Heart right ventricle (tissue), 16 donors: Measurements from ENCODE around the gene HRH3. TPM values are rescaled to one million over a fixed set of nuclear protein-coding genes. Genes with fewer than 3 reads are reported as not detected.

Source experiments
- ATAC-seq, 8 donors: fragments of 200-7000 bp; cut with Tn5 transposase; one replicate each; pipeline ENCODE4 v1.9.1; 2020; ENCODE audit warnings: mild to moderate bottlenecking in 8 of 8, moderate library complexity in 8 of 8, moderate number of reproducible peaks in 1 of 8
- DNase-seq, 2 donors: peaks; one replicate each; pipeline ENCODE4 v3.0.0-alpha.2; 2020
- H3K27ac ChIP-seq, 10 donors: fragments of 200-600 bp; sonication (generic) in 2 of 10; one replicate each; pipeline versions ENCODE4 v1.5.0 to v1.8.0; 2020 to 2022; ENCODE audit warnings: mild to moderate bottlenecking in 3 of 10
- H3K27me3 ChIP-seq, 7 donors: fragments of 200-600 bp; one replicate each; pipeline ENCODE4 v1.8.0; 2021 to 2022; ENCODE audit warnings: mild to moderate bottlenecking in 2 of 7
- H3K36me3 ChIP-seq, 9 donors: fragments of 200-600 bp; sonication (generic) in 1 of 9; one replicate each; pipeline versions ENCODE4 v1.5.0 to v1.8.0; 2020 to 2022; ENCODE audit warnings: mild to moderate bottlenecking in 2 of 9
- H3K4me1 ChIP-seq, 9 donors: fragments of 200-600 bp; sonication (generic) in 1 of 9; one replicate each; pipeline versions ENCODE4 v1.5.0 to v1.8.0; 2020 to 2022; ENCODE audit warnings: mild to moderate bottlenecking in 4 of 9
- H3K4me3 ChIP-seq, 10 donors: fragments of 200-600 bp; sonication (generic) in 2 of 10; one replicate each; pipeline versions ENCODE4 v1.5.0 to v1.8.0; 2020 to 2022; ENCODE audit warnings: mild to moderate bottlenecking in 7 of 10, moderate library complexity in 2 of 10
- H3K9me3 ChIP-seq, 11 donors: fragments of 200-600 bp in 10 of 11; sonication (generic) in 2 of 11; one replicate each; pipeline versions ENCODE4 v1.5.0 to v1.8.0; 2013 to 2022; ENCODE audit warnings: mild to moderate bottlenecking in 2 of 11, control low read depth in 1 of 11, moderate library complexity in 1 of 11
- CTCF ChIP-seq, 9 donors: fragments of 200-600 bp; sonication (generic) in 2 of 9; IDR thresholded peaks; one replicate each; pipeline versions ENCODE4 v1.5.0 to v1.8.0; 2021 to 2022; ENCODE audit warnings: antibody characterized with exemption in 9 of 9, mild to moderate bottlenecking in 5 of 9, moderate library complexity in 1 of 9
- WGBS, 2 donors: extraction: QIAGEN DNeasy Blood & Tissue Kit; methylation state at CpG; one replicate each; pipeline ENCODE4 v1.1.7; 2013; ENCODE audit warnings: inconsistent platforms in 1 of 2; 5-methylcytosine and 5-hydroxymethylcytosine counted together
- intact Hi-C, 10 donors: fragments of 100-400 bp; cut with DNase I; formaldehyde crosslinking; loops; one replicate each; pipeline versions ENCODE4 v1.11.1 to v1.14.2; 2022
- polyA plus RNA-seq, 2 donors: library from polyadenylated mRNA; stranded (reverse); fragments of 200-250 nt; gene quantifications; one replicate each; pipeline ENCODE4 v1.2.3, GENCODE V29; 2013
- total RNA-seq, 10 donors: library from RNA; stranded (reverse); fragmentation: NEBNext Ultra II Directional in 3 of 10; extraction: Animal tissue kit (Norgen Biotek cat#: 25700) in 3 of 10; gene quantifications; one replicate each; pipeline versions ENCODE4 v1.2.1 to v1.2.4, GENCODE V29; 2021 to 2023
- donor health status: Arrhythmogenic right ventricular cardiomyopathy.
- donor health status: ischemic (EF 13 %, LVEDD 7.1; RV severe dilation, severe dysfunction).
- donor health status: healthy with polysubstance abuse.
- donor health status: DM: no; HTN: yes; CAD: no.
- donor health status: DM: no; HTN: no; CAD: no.
- donor health status: ischemic (EF 25% LVEDD 6.9; RV normal size, moderate dysfunction).
- donor health status: ischemic (EF 25% LVEDD 5.7; RV mildly dilated, moderate dysfunction).
- donor health status: healthy.
- donor health status: DM: yes; HTN: yes; CAD: no.
- donor health status: Ischemic cardiomyopathy.
- donor health status: ischemic (EF 35%, LVEDD 5.7; RV mildly dilated, moderate dysfunction).
- donor health status: nonischemic (EF 11% LVEDD 7.7; RV severe dilation, severe dysfunction).
- donor health status: DM: yes; HTN: yes; CAD: no.
- donor health status: PGD.
- donor health status: ischemic (EF 29% LVEDD 5.4; RV normal size, mild dysfunction).
- donor health status: nonischemic (EF 23%, LVEDD 6.1; RV moderate dilation, normal function).

HRH3 gene
- total and polyA plus RNA-seq, 12 donors, result not detected

DNA sequence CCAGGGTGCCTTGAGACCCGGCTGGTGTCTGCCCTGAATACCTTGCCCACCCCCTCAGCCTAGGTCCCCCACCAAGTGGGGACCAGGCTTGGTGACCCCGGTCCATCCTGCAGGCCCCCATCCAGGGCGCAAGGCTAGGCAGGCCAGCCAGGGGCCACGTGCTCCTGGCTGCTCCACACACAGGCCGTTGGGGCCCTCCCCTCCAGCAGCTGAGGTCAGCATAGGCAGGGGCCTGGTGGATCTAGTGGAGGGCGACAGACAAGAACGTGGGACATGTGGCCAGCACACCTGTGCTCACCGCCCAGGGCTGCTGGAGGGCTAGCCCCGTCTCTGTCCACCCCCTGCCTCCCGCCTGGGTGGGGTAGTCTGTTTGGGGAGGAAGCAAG lies 7.5 kb upstream of the HRH3 start:
- ATAC-seq, result peak in 2 of 8 donors; percentile 11 to 15
- intact Hi-C loops, result no loop called here
- H3K4me3 ChIP-seq, result no peak overlapping the region
- H3K36me3 ChIP-seq, result no peaks in the 10 kb centered on the region
- peaks cover 0 to 3% (median 0%) of the 10 kb centered on the region in 9 donors for H3K4me1 ChIP-seq
- no peak for TF ChIP-seq CTCF (IDR thresholded peaks at IDR 0.05)
- H3K9me3 ChIP-seq, result no peaks in the 10 kb centered on the region
- no peak for DNase-seq
- H3K27me3 ChIP-seq, result peaks cover 2 to 43% (median 26%) of the 10 kb centered on the region in 7 donors
- H3K27ac ChIP-seq, result no peak overlapping the region
- WGBS, 2 donors, result 63 to 67% methylated on average over 10 of the region's 10 CpGs

- Histone ChIP-seq H3K4me3 (no peak overlapping the region), H3K36me3 (no peaks in the 10 kb centered on the region), H3K4me1 (peaks cover 0 to 3% (median 0%) of the 10 kb centered on the region in 9 donors), H3K9me3 (no peaks in the 10 kb centered on the region), H3K27me3 (peaks cover 8 to 49% (median 32%) of the 10 kb centered on the region in 7 donors), H3K27ac (no peak overlapping the region)
- WGBS, 2 donors, result 71 to 72% methylated on average over 24 of the region's 24 CpGs
- no peak for DNase-seq
- no peak for ATAC-seq
- TF ChIP-seq CTCF (IDR thresholded peaks at IDR 0.05), result no peak
- intact Hi-C loops, result no loop called here
These were observed 6.9 kb upstream of the HRH3 start for GRCh38 chr20:62226707-62227590.

DNA sequence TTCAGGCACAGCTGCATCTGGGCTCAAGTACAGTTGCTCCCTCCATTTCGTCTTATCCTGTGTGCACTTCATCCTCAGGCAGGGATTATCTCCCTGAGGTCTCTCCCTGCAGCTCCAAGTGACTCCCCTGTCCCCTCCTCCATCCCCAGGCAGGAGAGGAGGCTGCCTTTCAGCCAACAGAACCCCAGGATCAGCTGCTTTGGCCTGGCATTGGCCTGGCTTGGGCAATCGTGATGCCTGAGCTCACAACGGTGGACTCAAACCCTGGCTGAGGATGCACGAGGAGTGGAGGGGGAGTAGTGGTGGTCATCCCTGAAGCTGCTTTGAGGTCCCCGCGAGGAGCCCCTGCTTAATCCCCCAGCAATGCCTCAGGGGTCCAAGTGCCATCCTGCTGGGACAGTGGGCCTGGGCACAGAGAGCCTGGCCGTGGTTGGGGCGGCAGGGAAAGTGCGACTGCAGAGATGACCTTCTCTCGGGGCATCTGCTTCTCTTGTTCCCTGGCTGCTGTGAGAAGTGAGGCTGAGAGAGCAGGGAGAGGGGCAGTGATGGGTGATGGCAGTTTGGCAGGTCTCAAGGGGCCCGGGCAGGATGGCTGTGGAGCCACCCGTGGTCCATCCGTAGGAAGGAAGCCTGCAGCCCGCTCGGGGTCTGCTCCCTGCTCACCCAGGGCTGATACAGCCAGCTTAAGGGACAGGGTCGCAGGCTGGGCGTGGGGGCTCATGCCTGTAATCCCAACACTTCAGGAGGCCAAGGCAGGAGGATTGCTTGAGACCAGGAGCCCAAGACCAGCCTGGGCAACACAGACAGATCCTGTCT lies 6.0 kb upstream of the HRH3 start:
- Histone ChIP-seq H3K4me3 (no peak overlapping the region), H3K27ac (no peak overlapping the region), H3K9me3 (no peaks in the 10 kb centered on the region), H3K27me3 (peaks cover 14 to 58% (median 41%) of the 10 kb centered on the region in 7 donors), H3K36me3 (no peaks in the 10 kb centered on the region), H3K4me1 (peaks cover 0 to 5% (median under 1%) of the 10 kb centered on the region in 9 donors)
- intact Hi-C loops, result no loop called here
- no peak for DNase-seq
- TF ChIP-seq CTCF (IDR thresholded peaks at IDR 0.05), result no peak
- ATAC-seq, result no peak
- WGBS, 2 donors, result 74 to 81% methylated on average over 17 of the region's 17 CpGs

GRCh38 chr20:62225026-62225425 lies 4.9 kb upstream of the HRH3 start:
- ATAC-seq, result no peak
- Histone ChIP-seq H3K4me3 (no peak overlapping the region), H3K27ac (no peak overlapping the region), H3K27me3 (peaks cover 20 to 66% (median 49%) of the 10 kb centered on the region in 7 donors), H3K4me1 (peaks cover 3 to 13% (median 8%) of the 10 kb centered on the region in 9 donors), H3K9me3 (no peaks in the 10 kb centered on the region), H3K36me3 (no peaks in the 10 kb centered on the region)
- WGBS, 2 donors, result 91 to 92% methylated on average over 13 of the region's 13 CpGs
- no peak for TF ChIP-seq CTCF (IDR thresholded peaks at IDR 0.05)
- DNase-seq, result no peak
- intact Hi-C loops, result no loop called here
